MCF 10A (cell line): ENCODE results near the gene FARP1. TPM values are rescaled to one million over a fixed set of nuclear protein-coding genes. Genes with fewer than 3 reads are reported as not detected.

Experiments used
- BruUV-seq: library from RNA; stranded (reverse); fragments of 400-500 nt; replicated peaks from 2 replicates; lab custom pipeline; 2021; lab: Mats Ljungman, UMichigan
- CTCF ChIA-PET: fragments of 300-600 bp; sonication (Branson Sonifier 250); formaldehyde crosslinking; extraction: SDS; loops from one replicate; lab custom pipeline; 2021; ENCODE audit warnings: antibody characterized with exemption, inconsistent platforms; lab: Yijun Ruan, JAX
- POLR2A ChIA-PET: fragments of 300-600, 350-650 bp; sonication (Branson Sonifier 250); formaldehyde crosslinking; extraction: SDS; loops from one replicate; lab custom pipeline; 2020; ENCODE audit warnings: antibody characterized with exemption, inconsistent platforms; lab: Yijun Ruan, JAX
- DNase-seq: peaks from one replicate; pipeline ENCODE4 v3.0.0-alpha.2; 2018; ENCODE audit not compliant: unreplicated experiment
- H3K27ac Mint-ChIP-seq: one replicate; pipeline ENCODE4 v1.8.0; 2022; ENCODE audit warnings: mild to moderate bottlenecking, low read depth, mixed read lengths; ENCODE audit not compliant: unreplicated experiment
- H3K27me3 Mint-ChIP-seq: one replicate; pipeline ENCODE4 v1.8.0; 2022; ENCODE audit warnings: mixed read lengths; ENCODE audit not compliant: insufficient read depth, unreplicated experiment
- H3K36me3 Mint-ChIP-seq: one replicate; pipeline ENCODE4 v1.8.0; 2022; ENCODE audit warnings: mild to moderate bottlenecking, moderate library complexity, mixed read lengths; ENCODE audit not compliant: insufficient read depth, unreplicated experiment
- H3K4me1 Mint-ChIP-seq: one replicate; pipeline ENCODE4 v1.8.0; 2022; ENCODE audit warnings: mixed read lengths; ENCODE audit not compliant: insufficient read depth, unreplicated experiment
- H3K4me3 Mint-ChIP-seq: one replicate; pipeline ENCODE4 v1.8.0; 2022; ENCODE audit warnings: mild to moderate bottlenecking, moderate library complexity, mixed read lengths; ENCODE audit not compliant: unreplicated experiment
- H3K9me3 Mint-ChIP-seq: one replicate; pipeline ENCODE4 v1.8.0; 2022; ENCODE audit warnings: mixed read lengths; ENCODE audit not compliant: unreplicated experiment
- CTCF ChIP-seq: fragments of 200-600 bp; IDR thresholded peaks from one replicate; pipeline ENCODE4 v1.8.0; 2022; ENCODE audit warnings: antibody characterized with exemption, mild to moderate bottlenecking; ENCODE audit not compliant: unreplicated experiment
- intact Hi-C: fragments of 100-400 bp; cut with micrococcal nuclease; formaldehyde crosslinking; loops from 2 replicates; pipeline ENCODE4 v1.14.1; 2022
- total RNA-seq: library from RNA; stranded (reverse); gene quantifications from 2 replicates; pipeline ENCODE4 v1.2.3, GENCODE V29; 2022

FARP1 gene
- total RNA-seq, 1 experiment from 2014 or later: 30.1 TPM

GRCh38 chr13:98307463-98308085 lies 164.7 kb downstream of the FARP1 start:
- intact Hi-C loops: no loop called here
- H3K27me3 Mint-ChIP-seq: no peaks in the 10 kb centered on the region
- no peak for TF ChIP-seq CTCF
- no peak overlapping the region for H3K4me3 Mint-ChIP-seq
- no peak for DNase-seq
- CTCF ChIA-PET: interaction anchor here (0.5 to 1.0 kb wide), 4 partner anchors 12 to 315 kb away, joined by 3 to 4 read pairs (median 3); no protein-coding TSS in a partner anchor
- no peak overlapping the region for H3K27ac Mint-ChIP-seq
- no peaks in the 10 kb centered on the region for H3K36me3 Mint-ChIP-seq
- no peaks in the 10 kb centered on the region for H3K9me3 Mint-ChIP-seq
- no peaks in the 10 kb centered on the region for H3K4me1 Mint-ChIP-seq
- BruUV-seq: no TSS peak
- POLR2A ChIA-PET: interaction anchor here (0.6 kb wide), 1 partner anchor 202 kb away, joined by 3 read pairs; no protein-coding TSS in a partner anchor

GRCh38 chr13:98308086-98308911 lies 165.4 kb downstream of the FARP1 start:
- DNase-seq: no peak
- no peak overlapping the region for H3K27ac Mint-ChIP-seq
- H3K36me3 Mint-ChIP-seq: no peaks in the 10 kb centered on the region
- H3K27me3 Mint-ChIP-seq: no peaks in the 10 kb centered on the region
- no peaks in the 10 kb centered on the region for H3K9me3 Mint-ChIP-seq
- intact Hi-C loops: no loop called here
- POLR2A ChIA-PET: no interaction called here
- no TSS peak for BruUV-seq
- TF ChIP-seq CTCF: no peak
- H3K4me1 Mint-ChIP-seq: no peaks in the 10 kb centered on the region
- no peak overlapping the region for H3K4me3 Mint-ChIP-seq
- CTCF ChIA-PET: interaction anchor here (0.6 to 1.0 kb wide), 3 partner anchors 13 to 410 kb away, joined by 3 to 4 read pairs (median 4); no protein-coding TSS in a partner anchor

- Mint-ChIP-seq H3K4me3 (no peak overlapping the region), H3K27me3 (no peaks in the 10 kb centered on the region), H3K9me3 (no peaks in the 10 kb centered on the region), H3K36me3 (no peaks in the 10 kb centered on the region), H3K27ac (no peak overlapping the region), H3K4me1 (no peaks in the 10 kb centered on the region)
- no TSS peak for BruUV-seq
- TF ChIP-seq CTCF: no peak
- DNase-seq: no peak
- CTCF ChIA-PET: no interaction called here
- intact Hi-C loops: no loop called here
- POLR2A ChIA-PET: no interaction called here
These were observed 166.9 kb downstream of the FARP1 start for GRCh38 chr13:98309569-98310335.
